Stimulated activated CD8-positive, alpha-beta memory T cell treated with anti-CD3 and anti-CD28 coated beads, Interleukin-15, amount 100 ng/mL, for 48 hours (primary cell): ENCODE measurements around the gene RHBDF1.
"Not testable (repeated sequence)": the region's sequence is repeated elsewhere in the genome, so short reads cannot be mapped to it uniquely, and the experiment has no call there.

ENCODE experiments used
- DNase-seq, 2 donors: peaks; one replicate each; pipeline ENCODE4 v3.0.0-alpha.2; 2020; ENCODE audit warnings: low read depth in 2 of 2

RHBDF1 gene

DNA sequence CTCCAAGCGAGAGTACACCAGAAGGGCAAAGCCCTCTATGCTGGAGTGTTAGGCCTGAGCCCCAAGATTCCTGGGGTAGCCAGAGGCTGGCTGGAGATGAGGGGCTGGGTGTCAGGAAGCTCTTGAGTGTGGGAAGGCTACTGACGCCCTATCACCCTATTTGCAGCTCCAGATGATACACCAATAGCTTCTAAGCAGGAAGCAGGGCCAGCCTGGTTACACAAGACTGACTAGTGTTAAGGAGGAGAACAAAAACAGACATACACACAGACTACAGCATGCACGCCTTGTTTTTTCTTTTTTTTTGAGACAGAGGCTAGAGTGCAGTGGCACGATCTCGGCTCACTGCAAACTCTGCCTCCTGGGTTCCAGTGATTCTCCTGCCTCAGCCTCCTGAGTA is 34.9 kb downstream of the RHBDF1 start:
- DNase-seq, result no peak

DNA sequence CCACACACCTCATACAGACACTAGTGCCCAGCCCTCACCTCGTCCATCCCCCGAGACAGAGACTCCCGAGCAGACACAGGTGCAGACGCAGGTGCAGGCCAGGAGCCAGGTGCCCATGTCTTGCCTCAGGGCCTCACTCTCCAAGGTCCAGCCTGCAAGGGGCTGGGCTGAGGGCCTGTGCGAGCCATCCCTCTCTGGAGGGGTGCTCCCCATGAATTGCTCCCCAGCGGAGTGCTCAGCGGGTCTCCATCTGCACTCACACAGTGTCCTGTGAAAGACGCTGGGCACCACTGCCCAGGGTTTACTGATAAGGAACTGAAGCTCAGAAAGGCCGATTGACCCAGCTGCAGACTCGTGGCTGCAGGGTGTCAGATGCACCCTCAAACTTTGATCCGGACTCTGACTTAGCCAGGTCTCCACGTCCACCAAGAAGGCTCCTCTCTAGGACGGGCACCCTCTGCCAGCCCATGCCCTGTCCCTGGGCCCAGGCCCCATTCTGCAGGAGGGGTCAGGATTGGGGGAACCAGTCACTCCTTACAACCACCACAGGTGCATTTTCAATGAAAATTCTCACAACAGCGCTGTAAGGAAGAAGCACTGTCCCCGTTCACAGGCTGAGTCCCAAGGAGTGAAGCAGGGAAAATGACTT is 36.0 kb downstream of the RHBDF1 start:
- no peak for DNase-seq

DNA sequence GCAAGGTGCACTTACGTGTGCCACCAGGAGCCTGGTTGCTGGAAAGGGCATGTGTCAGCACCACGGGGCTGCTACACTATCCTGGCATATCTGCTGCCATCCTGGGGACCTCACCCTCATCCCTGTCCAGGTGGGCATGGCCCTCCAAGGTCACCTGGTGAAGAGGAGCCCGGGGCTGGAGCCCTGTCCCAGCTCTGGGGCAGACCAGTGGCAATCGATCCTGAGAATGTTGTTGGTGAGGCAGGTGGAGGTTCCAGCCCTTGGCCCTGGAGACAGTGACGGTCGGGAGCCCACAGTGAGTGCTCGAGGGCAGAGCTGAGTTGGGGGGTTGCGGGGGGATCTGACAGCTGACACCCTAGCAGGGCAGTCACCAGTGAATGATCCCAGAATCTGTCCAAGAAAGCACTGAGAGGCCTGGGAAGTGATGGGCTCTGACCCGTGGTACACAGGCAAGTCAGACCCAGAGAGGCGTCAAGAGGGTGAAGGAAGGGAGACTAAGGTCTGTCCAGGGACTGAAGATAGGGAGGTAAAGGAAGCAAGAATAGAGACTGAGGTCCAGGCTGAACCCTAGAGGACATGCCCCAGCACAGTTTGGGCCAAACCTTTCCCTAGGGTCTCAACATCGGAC is 36.6 kb downstream of the RHBDF1 start:
- no peak for DNase-seq

DNA sequence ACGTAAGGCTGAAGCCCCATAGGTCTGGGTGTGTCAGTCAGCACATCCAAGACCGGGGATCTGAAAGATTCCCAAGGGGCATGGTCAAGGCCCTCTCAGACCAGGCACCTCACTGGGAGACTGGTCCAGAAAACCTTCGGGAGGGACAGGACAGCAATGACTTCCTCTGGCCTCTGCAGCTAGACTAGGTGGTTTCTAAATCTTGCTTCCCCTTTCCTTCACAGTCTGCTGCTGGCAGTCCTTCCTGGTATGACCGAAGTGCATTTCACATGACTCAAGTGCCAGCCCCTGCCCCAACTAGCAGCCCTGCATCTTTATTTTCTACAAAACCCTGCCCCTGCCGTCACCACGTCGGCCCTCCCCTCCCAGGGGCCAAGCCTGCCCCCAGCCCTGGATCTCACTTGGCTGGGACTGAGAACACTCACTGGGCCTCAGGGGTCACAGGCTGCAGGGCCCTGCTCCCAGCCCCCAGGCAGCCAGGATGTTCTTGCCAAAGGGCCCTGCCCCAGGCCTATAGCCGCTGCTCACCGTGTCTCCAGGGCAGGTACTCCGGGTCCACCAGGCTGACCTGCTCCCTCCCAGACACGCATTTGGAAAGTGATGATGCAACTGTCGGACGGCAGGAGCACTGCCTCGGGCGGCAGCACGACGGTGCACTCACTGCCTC is 37.3 kb downstream of the RHBDF1 start:
- DNase-seq, result no peak

DNA sequence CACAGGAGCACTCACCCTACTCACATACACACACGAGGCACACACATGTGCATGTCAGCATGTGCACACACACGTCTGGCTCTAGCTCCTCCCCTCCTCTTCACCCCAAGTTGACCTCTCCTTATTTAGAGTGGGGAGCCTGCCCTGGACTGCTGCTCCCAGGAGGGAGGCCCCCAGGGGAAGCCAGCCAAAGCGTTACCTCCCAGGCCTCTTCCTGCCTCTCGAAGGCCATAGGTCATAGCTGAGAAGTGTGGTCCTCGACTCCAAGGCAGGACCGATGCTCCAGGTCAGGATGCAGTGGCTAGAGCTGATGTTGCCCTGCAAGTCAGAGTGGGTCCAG is 37.8 kb downstream of the RHBDF1 start:
- no peak for DNase-seq

DNA sequence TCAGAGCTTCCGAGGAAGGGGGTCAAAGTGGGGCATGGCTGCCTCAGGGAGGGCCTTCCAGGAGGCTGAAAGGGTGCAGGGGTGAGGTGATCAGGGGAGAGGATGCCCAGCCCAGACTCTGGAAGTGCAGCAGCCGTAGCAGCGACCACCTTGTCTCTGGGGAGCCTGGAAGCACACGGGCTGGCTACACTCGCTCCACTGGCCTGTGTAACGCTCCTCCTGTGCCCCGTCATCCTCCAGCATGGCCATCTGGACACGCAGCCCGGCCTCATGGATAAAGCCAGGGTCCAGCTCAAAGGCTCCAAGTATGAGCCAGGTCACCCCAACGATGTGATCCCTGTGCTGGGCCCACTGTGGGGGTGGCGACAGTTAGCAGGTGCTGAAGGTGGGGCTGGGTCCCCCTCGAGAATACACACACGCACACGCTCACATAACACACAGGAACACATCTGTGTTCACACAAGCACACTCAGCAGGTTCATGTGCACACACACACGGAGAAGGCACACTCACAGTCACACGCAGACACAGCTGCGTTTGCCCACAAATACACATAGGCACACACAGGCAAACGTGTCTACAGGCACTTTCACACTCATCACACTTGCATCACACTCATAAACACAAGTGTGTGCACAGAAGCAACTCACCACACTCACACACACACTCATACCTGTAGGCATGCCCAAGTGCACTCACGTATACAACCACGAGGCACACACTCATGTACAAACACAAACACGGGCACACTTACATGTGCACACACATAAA is 38.4 kb downstream of the RHBDF1 start:
- DNase-seq, result no peak

DNA sequence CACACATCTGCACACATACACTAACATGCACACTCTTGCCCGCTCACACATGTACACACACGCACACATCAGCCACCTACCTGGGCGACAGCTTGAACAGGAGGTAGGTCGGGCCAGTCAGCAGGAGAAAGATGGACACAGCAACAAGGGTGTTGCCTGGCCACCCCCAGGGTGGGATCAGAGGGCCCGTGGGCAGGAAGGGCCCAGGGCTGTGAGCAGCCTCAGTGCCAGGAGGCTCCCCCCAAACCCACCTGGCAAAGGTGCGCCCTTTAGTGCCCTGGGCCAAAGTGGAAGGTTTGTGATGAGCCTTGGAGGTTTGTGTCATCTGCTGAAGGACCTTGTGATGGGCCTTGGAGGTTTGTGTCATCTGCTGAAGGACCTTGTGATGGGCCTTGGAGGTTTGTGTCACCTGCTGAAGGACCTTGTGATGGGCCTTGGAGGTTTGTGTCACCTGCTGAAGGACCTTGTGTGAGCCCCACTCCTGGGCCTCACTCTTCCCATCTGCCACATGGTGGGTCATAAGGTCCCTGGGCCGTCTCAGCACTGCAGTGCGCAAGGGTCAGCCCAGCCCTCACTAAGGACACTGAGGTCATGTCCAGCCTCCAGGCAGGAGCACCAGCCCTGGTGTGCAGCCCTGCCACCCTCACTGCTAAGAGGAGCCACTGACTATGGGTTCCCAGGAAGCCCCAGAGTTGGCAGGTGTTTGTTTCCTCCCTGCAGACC is 39.1 kb downstream of the RHBDF1 start:
- not testable (repeated sequence) for DNase-seq

DNA sequence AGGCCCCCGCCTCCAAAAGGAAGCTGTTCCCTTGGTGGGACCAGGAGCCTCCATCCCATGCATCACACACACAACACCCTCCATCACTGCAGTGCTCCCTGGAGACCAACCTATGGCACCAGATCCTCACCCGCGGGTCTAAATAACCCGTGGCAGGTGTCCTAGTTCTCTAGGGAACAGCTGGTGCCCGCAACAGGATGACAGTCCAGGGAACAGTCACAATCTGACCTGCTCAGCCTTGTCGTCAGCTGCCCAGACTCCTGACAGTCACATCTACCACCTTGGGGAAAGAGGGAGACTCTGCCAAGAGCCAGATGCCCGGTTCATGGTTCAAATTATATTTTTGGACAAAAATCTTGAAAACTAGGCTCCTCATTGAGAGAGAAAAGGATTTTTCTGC is 41.8 kb downstream of the RHBDF1 start:
- DNase-seq, result not testable (repeated sequence)

DNA sequence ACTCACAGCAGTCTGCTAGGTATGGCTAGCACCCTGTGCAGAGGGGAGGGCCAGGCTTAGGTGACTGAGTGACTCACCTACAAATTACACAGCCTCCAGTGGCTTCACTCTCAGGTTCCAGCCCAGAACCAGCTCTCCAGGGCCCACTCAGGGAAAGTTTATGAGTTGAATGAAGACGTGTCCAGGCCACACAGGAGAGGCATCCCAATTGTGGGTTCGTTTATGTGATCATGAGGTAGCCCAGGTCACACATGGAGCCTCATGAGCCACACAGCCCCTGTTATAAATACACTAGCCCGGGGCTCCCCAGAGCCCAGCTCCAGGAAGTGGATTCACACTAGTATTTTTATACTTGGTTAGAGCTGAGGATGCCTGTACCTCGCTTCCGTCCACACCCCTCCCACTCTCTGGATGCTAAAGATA is 46.5 kb downstream of the RHBDF1 start:
- DNase-seq, result not testable (repeated sequence)

DNA sequence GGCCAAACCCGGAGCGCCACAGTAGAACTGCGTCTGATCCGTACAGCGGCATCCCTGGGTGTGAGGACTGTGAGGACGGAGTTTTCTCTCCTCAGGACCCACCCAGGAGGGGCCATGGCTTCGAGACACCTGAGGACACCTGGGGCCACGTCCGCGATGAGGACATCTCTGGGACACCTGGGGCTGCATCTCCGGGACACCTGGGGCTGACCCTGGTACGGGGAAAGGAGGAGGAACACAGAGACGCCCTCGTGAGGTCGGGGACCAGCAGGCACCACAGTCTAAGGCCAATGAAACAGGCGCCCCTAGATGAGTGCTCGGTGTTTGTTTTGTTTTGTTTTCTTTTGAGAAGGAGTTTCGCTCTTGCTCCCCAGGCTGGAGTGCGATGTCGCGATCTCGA is 48.3 kb downstream of the RHBDF1 start:
- not testable (repeated sequence) for DNase-seq

DNA sequence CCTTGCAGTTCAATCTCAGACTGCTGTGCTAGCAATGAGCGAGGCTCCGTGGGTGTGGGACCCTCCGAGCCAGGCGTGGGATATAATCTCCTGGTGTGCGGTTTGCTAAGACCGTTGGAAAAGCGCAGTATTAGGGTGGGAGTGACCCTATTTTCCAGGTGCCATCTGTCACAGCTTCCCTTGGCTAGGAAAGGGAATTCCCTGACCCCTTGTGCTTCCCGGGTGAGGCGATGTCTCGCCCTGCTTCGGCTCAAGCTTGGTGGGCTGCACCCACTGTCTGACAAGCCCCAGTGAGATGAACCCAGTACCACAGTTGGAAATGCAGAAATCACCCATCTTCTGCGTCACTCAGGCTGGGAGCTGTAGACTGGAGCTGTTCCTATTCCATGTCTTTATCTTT is 51.5 kb downstream of the RHBDF1 start:
- DNase-seq, result not testable (repeated sequence)

DNA sequence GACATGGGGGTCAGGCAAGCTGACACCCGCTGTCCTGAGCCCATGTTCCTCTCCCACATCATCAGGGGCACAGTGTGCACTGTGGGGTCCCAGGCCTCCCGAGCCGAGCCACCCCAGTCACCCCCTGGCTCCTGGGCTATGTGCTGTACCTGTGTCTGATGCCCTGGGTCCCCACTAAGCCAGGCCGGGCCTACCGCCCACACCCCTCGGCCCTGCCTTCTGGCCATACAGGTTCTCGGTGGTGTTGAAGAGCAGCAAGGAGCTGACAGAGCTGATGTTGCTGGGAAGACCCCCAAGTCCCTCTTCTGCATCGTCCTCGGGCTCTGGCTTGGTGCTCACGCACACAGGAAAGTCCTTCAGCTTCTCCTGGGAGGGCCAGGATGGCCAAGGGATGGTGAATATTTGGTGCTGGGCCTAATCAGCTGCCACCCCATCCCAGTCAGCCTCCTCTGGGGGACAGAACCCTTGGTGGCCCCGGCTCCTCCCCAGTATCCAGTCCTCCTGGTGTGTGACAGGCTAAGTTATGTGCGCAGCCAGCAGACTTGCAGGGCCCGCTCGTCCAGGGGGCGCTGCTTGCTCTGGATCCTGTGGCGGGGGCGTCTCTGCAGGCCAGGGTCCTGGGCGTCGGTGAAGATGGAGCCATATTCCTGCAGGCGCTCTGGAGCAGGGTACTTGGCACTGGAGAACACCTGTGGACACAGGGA is 55.2 kb downstream of the RHBDF1 start:
- DNase-seq, result not testable (repeated sequence)

DNA sequence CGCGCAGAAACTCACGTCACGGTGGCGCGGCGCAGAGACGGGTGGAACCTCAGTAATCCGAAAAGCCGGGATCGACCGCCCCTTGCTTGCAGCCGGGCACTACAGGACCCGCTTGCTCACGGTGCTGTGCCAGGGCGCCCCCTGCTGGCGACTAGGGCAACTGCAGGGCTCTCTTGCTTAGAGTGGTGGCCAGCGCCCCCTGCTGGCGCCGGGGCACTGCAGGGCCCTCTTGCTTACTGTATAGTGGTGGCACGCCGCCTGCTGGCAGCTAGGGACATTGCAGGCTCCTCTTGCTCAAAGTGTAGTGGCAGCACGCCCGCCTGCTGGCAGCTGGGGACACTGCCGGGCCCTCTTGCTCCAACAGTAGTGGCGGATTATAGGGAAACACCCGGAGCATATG is 61.7 kb downstream of the RHBDF1 start:
- DNase-seq, result peak; percentile 76 to 90

DNA sequence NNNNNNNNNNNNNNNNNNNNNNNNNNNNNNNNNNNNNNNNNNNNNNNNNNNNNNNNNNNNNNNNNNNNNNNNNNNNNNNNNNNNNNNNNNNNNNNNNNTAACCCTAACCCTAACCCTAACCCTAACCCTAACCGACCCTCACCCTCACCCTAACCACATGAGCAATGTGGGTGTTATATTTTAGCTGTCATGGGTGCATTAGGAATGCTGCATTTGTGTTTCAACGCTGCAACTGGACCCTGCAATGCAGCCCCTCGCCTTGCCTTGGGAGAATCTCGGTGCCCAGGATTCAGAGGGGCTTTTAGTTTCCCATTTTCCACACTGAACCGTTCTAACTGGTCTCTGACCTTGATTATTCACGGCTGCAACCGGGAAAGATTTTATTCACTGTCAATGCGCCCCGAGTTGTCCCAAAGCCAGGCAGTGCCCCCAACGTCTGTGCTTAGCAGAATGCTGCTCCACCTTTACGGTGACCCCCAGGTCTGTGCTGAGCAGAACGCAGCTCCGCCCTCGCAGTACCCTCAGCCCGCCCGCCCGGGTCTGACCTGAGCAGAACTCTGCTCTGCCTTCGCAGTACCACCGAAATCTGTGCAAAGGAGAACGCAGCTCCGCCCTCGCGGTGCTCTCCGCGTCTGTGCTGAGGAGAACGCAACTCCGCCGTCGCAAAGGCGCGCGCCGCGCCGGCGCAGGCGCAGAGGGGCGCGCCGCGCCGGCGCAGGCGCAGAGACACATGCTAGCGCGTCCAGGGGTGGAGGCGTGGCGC is 62.3 kb downstream of the RHBDF1 start:
- peak in 1 of 2 donors; percentile 11 for DNase-seq
